Esophagus squamous epithelium (tissue), 5 donors: ENCODE measurements around the gene CABLES1. TPM values are rescaled to one million over a fixed set of nuclear protein-coding genes. Genes with fewer than 3 reads are reported as not detected.

Source experiments
- DNase-seq: peaks from one replicate; lab custom pipeline; 2025; lab: John Stamatoyannopoulos, UW
- H3K27ac ChIP-seq, 4 donors: fragments of 200-600 bp; sonication (generic); one replicate each; pipeline ENCODE4 v1.5.1; 2016 to 2019; ENCODE audit warnings: mild to moderate bottlenecking in 1 of 4
- H3K27me3 ChIP-seq, 4 donors: fragments of 200-600 bp; sonication (generic); 1 replicate in 3 of 4; 2 replicates in 1 of 4; pipeline versions ENCODE4 v1.5.1 to v1.6.0; 2017 to 2021; ENCODE audit warnings: antibody characterized with exemption in 1 of 4
- H3K36me3 ChIP-seq, 3 donors: fragments of 200-600 bp; sonication (generic); one replicate each; pipeline ENCODE4 v1.5.1; 2016 to 2019
- H3K4me1 ChIP-seq, 3 donors: fragments of 200-600 bp; sonication (generic); one replicate each; pipeline ENCODE4 v1.5.1; 2017 to 2019
- H3K4me3 ChIP-seq, 4 donors: fragments of 200-600 bp; sonication (generic); 1 replicate in 3 of 4; 2 replicates in 1 of 4; pipeline ENCODE4 v1.5.1; 2016 to 2019; ENCODE audit warnings: mild to moderate bottlenecking in 2 of 4, moderate library complexity in 1 of 4
- H3K9me3 ChIP-seq, 3 donors: fragments of 200-600 bp; sonication (generic); one replicate each; pipeline ENCODE4 v1.5.1; 2016 to 2019
- POLR2A ChIP-seq, 4 donors: fragments of 450-650 bp; IDR thresholded peaks; one replicate each; pipeline ENCODE4 v1.6.1; 2017; ENCODE audit warnings: antibody characterized with exemption in 4 of 4, mild to moderate bottlenecking in 4 of 4, moderate library complexity in 3 of 4
- WGBS, 2 donors: methylation state at CpG; one replicate each; pipeline ENCODE4 v1.1.5; 2018; 5-methylcytosine and 5-hydroxymethylcytosine counted together
- intact Hi-C: fragments of 100-400 bp; cut with DNase I; formaldehyde crosslinking; loops from one replicate; pipeline ENCODE4 v1.15.0; 2022
- total RNA-seq, 4 donors: library from RNA; depleted of rRNA; stranded (reverse); fragments of >200 nt; gene quantifications; one replicate each; pipeline ENCODE4 v1.1.0, GENCODE V29; 2016
- TF ChIP-seq, protein P1 (sequence below), 6 experiments: fragments of 450-650 bp in 4 of 6; fragments of 200-600 bp in 2 of 6; sonication (generic) in 2 of 6; IDR thresholded peaks; one replicate each; pipeline ENCODE4 v1.5.1; 2016 to 2019; ENCODE audit warnings: antibody characterized with exemption in 6 of 6, mild to moderate bottlenecking in 4 of 6, moderate library complexity in 4 of 6
- donor health status: DM: yes; HTN: yes; CAD: no.

Gene CABLES1
- total RNA-seq, 4 donors from 2014 or later: 4.4 to 9.9 (median 8.5) TPM

DNA sequence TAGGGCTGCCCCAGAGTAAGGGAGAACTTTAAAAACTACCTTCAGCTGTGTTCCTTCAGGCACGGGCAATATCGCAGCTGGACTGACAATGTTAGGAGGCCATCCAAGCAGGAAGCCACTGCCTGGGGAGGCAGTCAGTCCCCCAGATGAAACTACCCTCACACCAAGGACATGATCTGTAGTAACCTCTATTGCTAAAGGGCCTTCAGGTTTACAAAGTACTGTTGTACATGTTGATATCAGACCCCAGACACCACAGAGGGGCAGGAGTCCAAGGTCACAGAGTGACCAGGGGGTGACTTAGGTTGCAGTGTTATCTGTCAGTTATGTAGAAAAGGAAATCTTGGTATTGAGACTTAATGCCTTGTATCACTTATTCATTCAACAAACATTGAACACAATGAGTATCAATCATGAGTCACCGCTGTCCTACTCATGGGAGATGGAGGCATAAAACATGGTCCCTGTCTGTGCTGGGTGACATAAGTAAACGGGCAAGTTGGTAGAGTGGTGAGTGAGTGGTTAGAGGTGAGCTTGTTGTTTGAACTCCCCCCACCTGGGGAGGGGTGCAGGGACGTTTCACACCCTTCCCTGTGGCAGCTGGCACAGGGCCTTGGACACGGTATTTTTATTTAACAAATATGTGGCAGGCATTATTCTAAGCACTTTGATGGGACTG is 7.1 kb downstream of the CABLES1 start:
- WGBS, 2 donors: 34 to 45% methylated on average over 6 of the region's 6 CpGs
- Histone ChIP-seq H3K4me1 (peaks cover 36 to 54% (median 43%) of the 10 kb centered on the region in 3 donors), H3K4me3 (no peak overlapping the region), H3K36me3 (no peaks in the 10 kb centered on the region), H3K9me3 (no peaks in the 10 kb centered on the region), H3K27ac (peak overlapping the region; percentile 72 to 84 (median 82)), H3K27me3 (no peaks in the 10 kb centered on the region)
- TF ChIP-seq, protein P1, sequence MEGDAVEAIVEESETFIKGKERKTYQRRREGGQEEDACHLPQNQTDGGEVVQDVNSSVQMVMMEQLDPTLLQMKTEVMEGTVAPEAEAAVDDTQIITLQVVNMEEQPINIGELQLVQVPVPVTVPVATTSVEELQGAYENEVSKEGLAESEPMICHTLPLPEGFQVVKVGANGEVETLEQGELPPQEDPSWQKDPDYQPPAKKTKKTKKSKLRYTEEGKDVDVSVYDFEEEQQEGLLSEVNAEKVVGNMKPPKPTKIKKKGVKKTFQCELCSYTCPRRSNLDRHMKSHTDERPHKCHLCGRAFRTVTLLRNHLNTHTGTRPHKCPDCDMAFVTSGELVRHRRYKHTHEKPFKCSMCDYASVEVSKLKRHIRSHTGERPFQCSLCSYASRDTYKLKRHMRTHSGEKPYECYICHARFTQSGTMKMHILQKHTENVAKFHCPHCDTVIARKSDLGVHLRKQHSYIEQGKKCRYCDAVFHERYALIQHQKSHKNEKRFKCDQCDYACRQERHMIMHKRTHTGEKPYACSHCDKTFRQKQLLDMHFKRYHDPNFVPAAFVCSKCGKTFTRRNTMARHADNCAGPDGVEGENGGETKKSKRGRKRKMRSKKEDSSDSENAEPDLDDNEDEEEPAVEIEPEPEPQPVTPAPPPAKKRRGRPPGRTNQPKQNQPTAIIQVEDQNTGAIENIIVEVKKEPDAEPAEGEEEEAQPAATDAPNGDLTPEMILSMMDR (IDR thresholded peaks at IDR 0.05): no peak
- no peak for TF ChIP-seq POLR2A (IDR thresholded peaks at IDR 0.05)
- DNase-seq: no peak
- intact Hi-C loops: no loop called here

- TF ChIP-seq, protein P1 (IDR thresholded peaks at IDR 0.05): peak in 1 of 6 experiments; percentile 14
- no peak for TF ChIP-seq POLR2A (IDR thresholded peaks at IDR 0.05)
- no peak overlapping the region for H3K4me3 ChIP-seq
- intact Hi-C loops: no loop called here
- H3K9me3 ChIP-seq: no peaks in the 10 kb centered on the region
- no peaks in the 10 kb centered on the region for H3K27me3 ChIP-seq
- 30 to 41% methylated on average over 9 to 10 of the region's 10 CpGs for WGBS, 2 donors
- H3K4me1 ChIP-seq: peaks cover 28 to 46% (median 35%) of the 10 kb centered on the region in 3 donors
- no peak for DNase-seq
- peak overlapping the region; percentile 72 to 84 (median 82) for H3K27ac ChIP-seq
- H3K36me3 ChIP-seq: no peaks in the 10 kb centered on the region
These were observed 7.9 kb downstream of the CABLES1 start for GRCh38 chr18:23143016-23143814.

- no peaks in the 10 kb centered on the region for H3K9me3 ChIP-seq
- no peaks in the 10 kb centered on the region for H3K36me3 ChIP-seq
- TF ChIP-seq, protein P1 (IDR thresholded peaks at IDR 0.05): no peak
- TF ChIP-seq POLR2A (IDR thresholded peaks at IDR 0.05): no peak
- intact Hi-C loops: no loop called here
- no peak overlapping the region for H3K4me3 ChIP-seq
- H3K27me3 ChIP-seq: no peaks in the 10 kb centered on the region
- 11 to 20% methylated on average over 2 to 3 of the region's 9 CpGs for WGBS, 2 donors
- peak overlapping the region; percentile 72 to 84 (median 82) for H3K27ac ChIP-seq
- peaks cover 22 to 41% (median 32%) of the 10 kb centered on the region in 3 donors for H3K4me1 ChIP-seq
- no peak for DNase-seq
These were observed 8.6 kb downstream of the CABLES1 start for GRCh38 chr18:23143815-23144261.

GRCh38 chr18:23144640-23145039 is 9.4 kb downstream of the CABLES1 start:
- no peak for DNase-seq
- Histone ChIP-seq H3K9me3 (no peaks in the 10 kb centered on the region), H3K27me3 (no peaks in the 10 kb centered on the region), H3K36me3 (no peaks in the 10 kb centered on the region), H3K27ac (peak overlapping the region in 3 of 4 donors; percentile 80 to 84 (median 84)), H3K4me1 (peaks cover 22 to 41% (median 32%) of the 10 kb centered on the region in 3 donors), H3K4me3 (no peak overlapping the region)
- intact Hi-C loops: no loop called here
- 90 to 91% methylated on average over 7 of the region's 7 CpGs for WGBS, 2 donors
- TF ChIP-seq, protein P1 (IDR thresholded peaks at IDR 0.05): no peak
- no peak for TF ChIP-seq POLR2A (IDR thresholded peaks at IDR 0.05)

GRCh38 chr18:23145621-23146020 is 10.3 kb downstream of the CABLES1 start:
- Histone ChIP-seq H3K36me3 (no peaks in the 10 kb centered on the region), H3K9me3 (no peaks in the 10 kb centered on the region), H3K27me3 (no peaks in the 10 kb centered on the region), H3K4me1 (peaks cover 22 to 40% (median 32%) of the 10 kb centered on the region in 3 donors), H3K4me3 (no peak overlapping the region), H3K27ac (no peak overlapping the region)
- WGBS, 2 donors: 77 to 82% methylated on average over 5 of the region's 5 CpGs
- intact Hi-C loops: no loop called here
- no peak for DNase-seq
- TF ChIP-seq, protein P1 (IDR thresholded peaks at IDR 0.05): no peak
- TF ChIP-seq POLR2A (IDR thresholded peaks at IDR 0.05): no peak
